Measurements from ENCODE around the gene C14orf119.

DNA sequence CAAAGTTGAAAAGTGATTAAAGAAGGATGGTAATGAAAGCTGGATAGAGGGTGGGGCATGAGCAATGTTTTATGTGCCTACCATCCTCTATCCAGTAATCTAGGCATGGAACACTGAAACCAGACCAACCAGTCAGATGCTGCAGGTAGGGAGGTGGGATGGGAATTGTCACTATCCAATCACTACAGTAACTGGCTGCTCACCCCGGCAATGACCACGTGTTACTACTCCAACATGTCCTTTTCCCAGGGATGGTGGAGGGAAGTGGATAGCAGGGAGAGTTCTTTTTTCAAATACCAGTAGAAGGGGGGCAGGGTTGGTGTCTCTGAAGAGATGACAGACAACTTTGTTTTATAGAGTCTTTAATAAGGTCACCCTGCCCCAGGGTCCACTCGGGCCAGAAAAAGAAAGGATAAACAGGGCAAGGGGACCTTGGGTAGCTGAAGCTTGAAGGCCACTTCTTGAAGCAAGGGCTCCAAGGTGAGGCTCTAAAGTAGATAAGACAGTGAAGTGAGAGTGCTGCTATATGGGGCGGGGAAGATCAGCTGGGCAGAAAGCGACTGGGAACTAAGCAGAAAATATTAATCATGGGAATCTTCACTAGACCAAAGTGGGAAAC is 23.3 kb upstream of the C14orf119 start:
- TF ChIP-seq, protein P1, sequence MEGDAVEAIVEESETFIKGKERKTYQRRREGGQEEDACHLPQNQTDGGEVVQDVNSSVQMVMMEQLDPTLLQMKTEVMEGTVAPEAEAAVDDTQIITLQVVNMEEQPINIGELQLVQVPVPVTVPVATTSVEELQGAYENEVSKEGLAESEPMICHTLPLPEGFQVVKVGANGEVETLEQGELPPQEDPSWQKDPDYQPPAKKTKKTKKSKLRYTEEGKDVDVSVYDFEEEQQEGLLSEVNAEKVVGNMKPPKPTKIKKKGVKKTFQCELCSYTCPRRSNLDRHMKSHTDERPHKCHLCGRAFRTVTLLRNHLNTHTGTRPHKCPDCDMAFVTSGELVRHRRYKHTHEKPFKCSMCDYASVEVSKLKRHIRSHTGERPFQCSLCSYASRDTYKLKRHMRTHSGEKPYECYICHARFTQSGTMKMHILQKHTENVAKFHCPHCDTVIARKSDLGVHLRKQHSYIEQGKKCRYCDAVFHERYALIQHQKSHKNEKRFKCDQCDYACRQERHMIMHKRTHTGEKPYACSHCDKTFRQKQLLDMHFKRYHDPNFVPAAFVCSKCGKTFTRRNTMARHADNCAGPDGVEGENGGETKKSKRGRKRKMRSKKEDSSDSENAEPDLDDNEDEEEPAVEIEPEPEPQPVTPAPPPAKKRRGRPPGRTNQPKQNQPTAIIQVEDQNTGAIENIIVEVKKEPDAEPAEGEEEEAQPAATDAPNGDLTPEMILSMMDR (IDR thresholded peaks at IDR 0.05; ENCODE audit: low read depth, low read length, poor library complexity, severe bottlenecking) = no peak
- no peak for TF ChIP-seq EZH2phosphoT487 (IDR thresholded peaks at IDR 0.05; ENCODE audit: borderline replicate concordance, low read length)
